Skin epidermis (tissue), 12 donors: ENCODE measurements around the gene CPS1.

Experiments used
- H3K27ac ChIP-seq, 21 experiments: fragments of 200-600 bp; sonication (generic) in 11 of 21; one replicate each; pipeline ENCODE4 v1.5.0; 2020; ENCODE audit warnings: mild to moderate bottlenecking in 3 of 21, inconsistent platforms in 2 of 21, moderate library complexity in 2 of 21
- H3K4me3 ChIP-seq, 7 experiments: fragments of 200-600 bp; sonication (generic) in 2 of 7; one replicate each; pipeline ENCODE4 v1.5.0; 2020; ENCODE audit warnings: inconsistent platforms in 2 of 7, mild to moderate bottlenecking in 2 of 7, moderate library complexity in 1 of 7

CPS1 gene

DNA sequence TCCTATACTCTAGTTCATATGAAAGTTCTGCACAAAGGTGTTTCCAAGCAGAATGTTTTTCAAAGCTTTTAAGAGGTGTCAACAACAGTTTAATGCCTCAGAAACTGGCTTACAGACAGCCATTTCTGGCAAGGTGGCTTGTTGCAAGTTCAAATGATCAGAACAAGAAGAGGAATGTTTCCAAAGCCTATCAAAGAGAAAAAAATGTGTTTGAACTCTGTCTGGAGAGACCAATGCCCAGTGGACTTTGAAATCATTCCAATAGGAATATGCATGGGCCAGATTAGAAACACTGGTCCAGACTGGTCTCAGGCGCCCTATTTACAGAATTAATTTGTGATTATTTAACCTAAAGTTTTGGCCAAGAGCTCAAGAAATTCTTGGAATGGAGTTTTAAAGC lies 106.2 kb downstream of the CPS1 start:
- Histone ChIP-seq H3K4me3 (no peak overlapping the region), H3K27ac (no peak overlapping the region)

- H3K4me3 ChIP-seq: no peak overlapping the region
Measured at GRCh38 chr2:210663631-210664089, 107.3 kb downstream of the CPS1 start.

DNA sequence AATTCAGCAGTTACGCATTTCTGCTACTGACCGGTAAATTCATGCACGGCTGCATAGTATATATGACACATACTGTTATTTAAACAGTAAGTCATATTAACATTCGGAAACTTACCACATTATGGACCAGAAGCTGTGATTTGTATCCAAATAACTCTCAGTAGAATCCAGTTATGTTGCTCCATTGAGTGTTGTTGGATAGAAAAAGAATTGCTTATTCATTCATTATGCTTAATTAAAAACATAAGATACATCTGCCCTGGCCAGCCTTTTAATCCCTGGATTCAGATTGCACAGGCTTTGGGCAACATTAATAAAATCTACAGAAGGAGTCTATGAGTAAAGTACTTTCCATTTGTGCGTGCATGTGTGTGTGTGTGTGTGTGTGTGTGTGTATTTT lies 111.3 kb downstream of the CPS1 start:
- no peak overlapping the region for H3K4me3 ChIP-seq
- H3K27ac ChIP-seq: no peak overlapping the region

More at GRCh38 chr2:210663631-210664089, 107.3 kb downstream of the CPS1 start:
- no peak overlapping the region for H3K27ac ChIP-seq

DNA sequence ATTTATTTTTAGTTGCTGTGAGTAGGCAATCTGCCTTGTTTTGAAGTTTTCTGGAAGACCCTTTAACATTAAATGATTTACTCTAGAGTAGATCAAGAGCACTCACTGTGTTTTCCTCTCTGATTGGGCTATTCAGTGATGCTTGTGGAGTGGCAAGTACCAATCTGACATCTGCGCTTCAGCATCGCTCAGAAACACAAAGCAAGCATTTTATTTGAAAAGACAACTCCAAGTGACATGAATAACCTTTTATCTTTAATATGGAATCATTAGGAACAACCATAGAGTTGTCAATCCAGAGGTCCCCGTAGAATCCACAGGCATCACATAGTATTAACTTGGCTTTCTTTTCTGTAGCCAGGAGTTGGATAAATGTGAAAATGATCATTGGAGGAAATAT lies 114.7 kb downstream of the CPS1 start:
- H3K27ac ChIP-seq: no peak overlapping the region
- no peak overlapping the region for H3K4me3 ChIP-seq

GRCh38 chr2:210673117-210673516 lies 116.7 kb downstream of the CPS1 start:
- H3K4me3 ChIP-seq: no peak overlapping the region
- no peak overlapping the region for H3K27ac ChIP-seq

- Histone ChIP-seq H3K4me3 (no peak overlapping the region), H3K27ac (no peak overlapping the region)
Measured at GRCh38 chr2:210676067-210676466, 119.7 kb downstream of the CPS1 start.

DNA sequence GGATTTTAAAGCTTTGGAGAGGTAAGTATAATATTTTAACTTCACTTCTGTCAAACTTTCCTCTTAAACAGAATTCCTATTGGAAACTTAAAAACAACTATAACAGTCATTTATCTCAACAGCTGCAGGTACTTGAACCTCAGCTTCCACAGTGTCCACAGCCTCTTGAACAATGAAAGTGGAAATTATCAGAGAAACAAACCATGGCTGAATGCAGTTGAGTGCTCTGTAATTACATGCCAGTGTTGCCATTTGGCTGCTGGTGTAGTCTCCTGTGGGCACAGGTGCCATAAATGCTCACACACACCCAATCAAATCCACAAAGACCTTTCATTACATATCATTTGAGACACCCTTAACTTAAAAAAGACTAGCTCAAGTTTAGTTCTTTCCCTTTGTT lies 125.1 kb downstream of the CPS1 start:
- H3K4me3 ChIP-seq: no peak overlapping the region

DNA sequence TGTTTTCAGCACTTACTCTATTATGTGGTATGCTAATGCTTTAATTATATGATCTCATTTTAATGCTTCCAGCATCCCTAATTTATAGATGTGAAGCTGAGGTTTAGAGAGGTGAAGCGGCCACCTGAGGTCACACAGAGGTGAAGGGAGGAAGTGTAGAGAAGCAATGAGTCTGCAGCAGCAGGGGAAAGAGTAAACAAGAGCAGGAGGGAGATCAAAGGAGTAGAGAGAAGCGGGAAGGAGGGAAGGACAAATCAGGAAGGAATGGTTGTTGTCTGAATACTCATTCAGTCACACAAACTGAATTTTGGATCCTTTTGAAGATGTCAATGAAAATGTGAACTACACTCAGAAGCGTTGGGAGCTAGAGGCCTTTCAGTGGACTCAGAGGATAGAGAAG lies 130.0 kb downstream of the CPS1 start:
- Histone ChIP-seq H3K4me3 (no peak overlapping the region), H3K27ac (no peak overlapping the region)

More for the DNA sequence above, 125.1 kb downstream of the CPS1 start:
- H3K27ac ChIP-seq: no peak overlapping the region

- no peak overlapping the region for H3K27ac ChIP-seq
Measured at GRCh38 chr2:210687786-210688470, 131.5 kb downstream of the CPS1 start.

GRCh38 chr2:210707900-210708299 lies 151.5 kb downstream of the CPS1 start:
- no peak overlapping the region for H3K27ac ChIP-seq
- H3K4me3 ChIP-seq: no peak overlapping the region

More at GRCh38 chr2:210687786-210688470, 131.5 kb downstream of the CPS1 start:
- H3K4me3 ChIP-seq: no peak overlapping the region

- no peak overlapping the region for H3K4me3 ChIP-seq
- H3K27ac ChIP-seq: no peak overlapping the region
Measured at GRCh38 chr2:210713122-210713521, 156.7 kb downstream of the CPS1 start.

DNA sequence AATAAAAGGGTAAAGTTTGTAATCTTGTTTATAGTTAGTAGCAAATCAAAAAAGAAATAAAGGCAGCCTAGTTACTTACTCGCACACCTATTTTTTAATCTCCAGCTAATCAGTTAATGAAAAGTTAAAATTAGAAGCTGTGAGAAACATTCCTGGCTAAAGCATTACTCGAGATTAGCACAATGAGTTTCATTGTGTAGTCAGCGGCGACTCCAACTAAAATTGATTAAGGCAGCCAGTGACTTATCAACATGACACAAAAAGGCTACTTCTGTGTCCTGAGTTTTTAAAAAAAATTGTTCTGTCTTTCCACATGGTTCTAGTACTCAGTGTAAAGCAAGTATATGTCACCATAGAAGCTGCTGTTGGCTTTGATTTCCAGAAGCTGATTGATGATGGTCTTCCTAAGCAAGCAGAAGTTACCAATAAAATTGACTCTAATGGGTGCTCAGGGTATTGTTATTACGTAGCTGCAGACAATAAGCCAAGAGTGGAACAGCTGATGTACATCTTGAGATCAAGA lies 159.2 kb downstream of the CPS1 start:
- H3K4me3 ChIP-seq: no peak overlapping the region
- no peak overlapping the region for H3K27ac ChIP-seq

GRCh38 chr2:210718503-210718902 lies 162.1 kb downstream of the CPS1 start:
- no peak overlapping the region for H3K27ac ChIP-seq
- no peak overlapping the region for H3K4me3 ChIP-seq

GRCh38 chr2:210722092-210722491 lies 165.7 kb downstream of the CPS1 start:
- Histone ChIP-seq H3K4me3 (no peak overlapping the region), H3K27ac (no peak overlapping the region)

- Histone ChIP-seq H3K27ac (no peak overlapping the region), H3K4me3 (no peak overlapping the region)
Measured at GRCh38 chr2:210727549-210727948, 171.2 kb downstream of the CPS1 start.
